ENCODE measurements around the gene ZNF217.
"Not testable (repeated sequence)": the region's sequence is repeated elsewhere in the genome, so short reads cannot be mapped to it uniquely, and the experiment has no call there.

The ZNF217 gene

DNA sequence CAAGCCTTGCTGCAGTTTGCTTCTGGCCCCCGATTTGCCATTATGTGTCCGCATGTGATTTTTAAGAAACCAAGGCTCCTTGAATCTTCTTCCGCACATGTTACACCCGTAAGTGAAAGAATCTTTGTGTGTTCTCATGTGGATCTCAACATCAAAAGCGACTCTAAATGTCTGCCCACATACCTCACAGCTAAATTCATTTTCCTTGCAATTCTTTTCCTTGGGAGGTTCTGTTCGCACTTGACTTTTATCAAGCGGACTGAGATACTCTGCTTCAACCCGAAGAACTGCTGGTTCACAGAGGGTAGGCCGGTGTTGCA lies 11.4 kb downstream of the ZNF217 start:
- DNase-seq = no peak

DNA sequence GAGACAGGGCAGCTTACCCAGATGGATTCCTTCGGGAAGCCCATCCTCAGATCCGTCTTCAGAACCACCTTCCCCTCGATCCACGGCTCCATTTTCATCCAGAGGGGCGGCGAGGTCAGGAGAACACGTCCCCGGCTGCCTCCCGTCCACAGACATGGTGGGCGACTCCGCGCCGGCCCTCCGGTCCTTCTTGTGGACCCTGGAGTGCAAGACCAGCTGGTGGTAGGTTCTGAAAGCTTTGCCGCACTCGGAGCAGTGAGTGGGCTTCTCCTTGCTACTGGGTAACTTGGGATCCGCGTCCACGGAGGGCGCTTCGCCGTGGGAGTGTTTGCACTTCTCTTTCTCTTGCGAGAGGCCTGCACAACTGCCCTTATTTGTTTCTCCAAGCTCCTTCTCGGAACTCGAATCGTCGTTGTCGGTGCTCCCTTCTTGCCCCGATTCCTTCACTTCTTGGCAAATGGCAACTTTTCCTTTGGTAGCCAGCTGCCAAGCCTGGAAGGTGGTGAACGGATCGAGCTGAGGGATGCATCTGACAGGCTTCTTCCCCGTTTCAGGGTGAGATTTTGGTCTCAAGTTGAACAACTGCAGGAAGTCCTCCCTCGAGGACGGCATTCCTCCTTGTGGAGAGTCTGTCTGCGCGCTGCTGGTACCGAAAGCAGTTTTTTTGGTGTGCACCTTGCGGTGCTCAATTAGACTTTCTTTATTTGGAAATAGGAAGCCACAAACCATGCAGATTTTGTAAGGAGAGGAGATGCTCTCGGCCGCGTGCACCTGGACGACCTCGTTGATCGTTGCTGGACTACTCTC lies 12.0 kb downstream of the ZNF217 start:
- no peak for DNase-seq

DNA sequence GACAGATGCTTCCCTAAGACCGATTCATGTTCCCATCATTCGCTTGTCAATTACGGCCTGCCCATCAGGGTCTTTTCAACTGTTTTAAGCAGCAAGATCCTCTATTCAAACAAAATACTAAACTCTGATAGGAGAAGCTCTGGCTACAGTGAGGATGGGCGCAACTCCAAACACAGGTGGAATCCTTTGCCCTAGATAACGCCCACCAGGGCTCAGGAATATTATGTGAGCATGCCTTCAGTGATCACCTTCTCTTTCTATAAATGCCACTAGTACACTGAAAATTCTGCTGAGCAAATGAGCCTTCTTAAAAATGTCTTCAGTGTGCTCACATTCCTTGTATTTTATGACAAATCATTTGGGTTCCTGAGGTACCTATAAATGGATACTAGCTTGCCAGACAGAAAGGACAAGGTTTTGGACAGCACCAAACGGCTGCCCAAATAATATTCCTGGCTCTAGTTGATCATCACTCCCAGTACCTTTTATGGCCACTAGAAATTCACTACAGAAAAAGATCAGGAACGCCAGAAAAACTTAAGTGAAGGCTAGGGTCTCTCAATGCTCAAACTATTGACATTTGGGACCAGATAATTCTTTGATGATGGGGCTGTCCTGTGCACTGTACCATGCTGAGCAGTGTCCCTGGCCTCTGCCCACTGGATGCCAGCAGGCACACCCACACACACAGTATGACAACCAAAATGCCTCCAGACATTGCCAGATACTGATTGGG lies 13.1 kb downstream of the ZNF217 start:
- no peak for DNase-seq

DNA sequence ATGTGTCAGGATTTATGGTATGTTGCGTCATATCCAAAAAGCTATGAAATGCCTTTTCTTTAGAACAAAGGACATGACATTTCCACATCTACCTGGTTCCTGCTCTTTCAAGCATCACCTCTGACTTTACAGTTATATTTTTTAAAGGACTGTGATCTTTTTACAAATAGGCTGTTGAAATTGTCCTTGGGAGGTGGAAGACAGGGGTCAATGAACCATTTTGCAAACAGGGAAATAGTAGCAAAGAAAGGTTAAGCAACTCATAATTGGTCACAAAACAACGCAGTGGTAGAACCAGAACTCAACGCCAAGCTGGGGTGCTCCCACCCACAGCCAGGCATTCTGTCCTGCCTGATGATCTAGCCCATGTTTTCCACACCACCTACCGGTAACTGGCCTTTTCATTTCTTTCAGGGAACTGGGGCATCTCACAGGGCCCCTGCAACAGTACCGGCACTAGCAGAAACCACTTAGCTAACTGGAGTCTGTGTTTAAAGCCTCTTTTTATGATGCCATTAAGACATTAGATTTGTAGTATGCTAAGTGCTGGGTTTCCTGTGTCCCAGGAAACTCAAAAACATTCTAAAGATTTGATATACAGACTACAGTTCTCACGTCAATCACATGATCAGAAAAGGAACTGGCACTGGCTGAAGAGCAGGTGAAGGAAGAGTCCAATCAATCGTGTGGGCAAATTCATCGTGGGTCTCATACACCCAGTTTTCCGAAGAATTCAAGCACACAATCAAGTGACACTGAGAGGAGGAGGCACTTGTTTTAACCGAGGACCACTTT lies 13.9 kb downstream of the ZNF217 start:
- DNase-seq = peak; percentile 71

DNA sequence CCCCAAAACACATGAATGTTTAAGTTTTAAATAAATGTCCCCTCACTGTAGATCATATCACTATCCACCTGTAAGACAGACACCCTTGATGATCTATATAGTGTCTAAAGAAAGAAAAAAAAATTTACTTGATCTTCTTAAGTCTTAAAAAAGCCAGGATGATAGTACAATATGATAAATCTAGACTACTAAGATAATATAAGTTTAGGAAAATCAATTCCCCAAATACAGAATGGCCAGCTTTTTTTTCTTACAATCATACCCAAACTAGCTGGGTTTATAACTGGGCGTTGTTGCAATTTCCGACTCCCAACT lies 14.4 kb downstream of the ZNF217 start:
- no peak for DNase-seq

DNA sequence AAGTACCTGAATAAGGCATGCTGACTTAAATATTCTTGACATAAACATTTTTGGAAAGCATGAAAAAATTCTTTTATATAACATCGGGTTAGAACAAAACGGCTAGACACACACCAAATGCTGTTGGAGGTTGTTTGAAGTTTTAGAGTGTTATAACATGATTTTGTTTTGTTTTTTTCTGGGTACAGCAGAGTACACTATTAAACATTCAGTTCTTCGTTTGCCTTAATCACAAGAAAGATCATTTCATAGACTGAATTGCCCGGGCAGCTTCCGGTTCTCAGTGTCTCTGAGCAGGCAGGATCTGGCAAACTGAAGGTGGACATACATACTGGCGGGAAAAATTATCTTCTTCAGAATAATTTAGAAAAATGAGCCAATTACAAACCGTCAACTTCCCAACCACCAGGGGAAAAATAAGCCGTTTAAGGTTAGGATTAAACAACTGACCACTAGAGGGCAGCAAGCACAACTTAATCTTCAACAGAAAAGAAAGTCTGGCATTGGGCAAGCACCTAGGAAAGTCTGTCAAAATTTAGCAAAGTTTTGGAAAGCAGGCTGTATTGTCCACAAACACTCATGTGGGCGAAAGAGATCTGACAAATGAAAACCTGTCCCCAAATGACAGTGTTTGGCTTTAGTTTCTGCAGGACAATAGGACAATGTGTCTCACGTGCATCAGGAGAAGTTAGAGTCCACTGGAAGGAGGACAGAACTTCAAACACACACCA lies 15.0 kb downstream of the ZNF217 start:
- DNase-seq = no peak

DNA sequence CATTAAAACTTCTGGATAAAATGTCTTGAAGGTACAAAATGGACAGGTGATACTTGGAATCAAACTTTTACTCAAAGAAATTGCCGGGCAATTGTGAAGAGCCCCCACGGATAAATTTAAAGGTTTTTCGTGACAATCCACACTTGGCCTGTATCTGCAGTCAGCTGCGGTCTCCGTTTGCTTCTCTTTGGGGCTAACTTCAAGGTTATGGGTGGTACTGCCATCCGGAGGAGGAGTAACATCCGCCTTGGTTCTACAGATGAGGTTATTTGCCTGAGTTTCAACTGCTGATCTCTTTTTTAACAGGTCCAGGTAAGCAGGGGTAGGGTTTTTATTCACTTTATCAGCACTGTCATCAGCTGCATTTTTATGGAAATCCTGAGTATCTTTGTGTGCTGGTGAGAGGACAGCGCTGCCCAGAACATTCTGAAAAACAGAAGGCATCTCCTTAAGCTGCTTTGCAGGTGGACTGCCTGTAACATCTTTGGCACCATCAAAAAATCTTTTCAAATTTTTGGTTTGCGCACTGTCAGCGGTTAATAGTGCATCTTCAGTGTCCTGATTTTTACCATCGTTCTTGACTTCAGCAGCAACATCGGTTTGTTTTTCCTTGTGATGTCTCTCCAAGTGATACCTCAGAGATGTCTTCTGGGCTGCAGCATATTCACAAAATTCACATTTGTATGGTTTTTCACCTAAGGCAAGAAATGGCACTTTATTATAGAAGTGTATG lies 16.9 kb downstream of the ZNF217 start:
- DNase-seq = no peak

DNA sequence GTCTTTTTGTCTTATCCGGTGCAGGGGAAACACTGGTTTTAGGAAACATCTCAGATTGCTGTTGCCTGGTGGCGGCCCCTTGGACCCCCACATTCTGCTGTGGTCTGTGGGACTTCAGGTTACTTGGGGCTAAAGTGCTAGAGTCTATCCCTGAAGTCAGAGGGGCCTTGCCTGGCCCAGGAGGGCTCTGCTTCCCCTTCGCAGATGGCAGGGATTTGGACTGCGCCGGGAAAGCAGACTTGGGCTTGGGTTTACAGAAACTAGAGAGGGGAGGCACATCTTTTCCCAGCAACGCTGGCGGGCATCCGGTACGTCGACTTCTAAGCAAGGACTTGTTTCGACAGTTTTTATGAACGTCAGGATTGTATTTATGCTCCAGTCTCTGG lies 17.5 kb downstream of the ZNF217 start:
- no peak for DNase-seq

DNA sequence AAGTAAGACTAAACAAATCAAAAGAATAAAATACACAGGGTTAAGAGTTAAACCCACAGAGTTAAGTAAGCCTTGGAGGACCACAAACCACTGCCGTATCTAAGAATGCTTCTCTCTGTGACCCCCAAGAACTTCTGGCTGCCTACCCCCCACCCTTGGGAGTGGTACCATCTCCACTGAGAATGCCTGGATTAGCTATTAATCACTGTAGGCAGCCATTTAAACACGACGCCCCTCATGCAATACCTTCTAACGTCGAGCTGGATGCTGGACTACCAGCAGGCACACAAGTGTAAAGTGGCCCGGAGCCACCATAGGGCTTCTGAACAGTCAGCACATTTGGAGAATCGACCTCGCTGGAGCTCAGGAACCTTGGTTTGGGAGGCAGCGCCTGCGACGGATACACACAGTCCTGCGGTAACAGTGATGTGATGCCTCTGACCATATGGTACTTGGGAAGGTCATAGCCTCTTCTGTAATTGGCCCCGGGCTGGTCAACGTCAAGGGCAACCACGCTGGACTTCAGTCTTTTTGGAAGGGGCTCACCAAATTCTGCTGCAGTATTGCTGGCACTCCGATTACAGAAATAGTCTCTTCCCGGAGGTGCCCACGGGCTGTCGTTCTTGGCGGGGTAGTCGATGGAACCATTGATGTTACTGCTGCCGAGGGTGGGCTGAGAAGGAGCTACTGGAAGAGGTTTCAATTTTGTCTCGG lies 18.0 kb downstream of the ZNF217 start:
- no peak for DNase-seq

DNA sequence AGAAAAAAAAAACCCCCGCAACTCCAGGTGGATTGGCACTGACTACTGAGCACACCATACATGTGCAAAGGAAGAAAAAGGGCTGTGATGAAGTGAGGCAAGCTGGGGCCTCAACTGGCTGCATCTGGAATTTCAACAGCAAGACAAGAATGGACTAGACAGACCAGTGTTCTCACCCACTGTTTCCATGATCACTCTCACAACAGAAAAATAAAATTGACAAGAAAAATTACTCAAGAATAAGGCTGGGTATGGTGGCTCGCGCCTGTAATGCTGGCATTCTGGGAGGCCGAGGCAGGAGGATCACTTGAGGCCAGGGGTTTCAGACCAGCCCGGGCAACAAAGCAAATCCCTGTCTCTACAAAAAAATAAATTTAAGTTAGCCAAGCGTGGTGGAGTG lies 18.8 kb downstream of the ZNF217 start:
- no peak for DNase-seq

DNA sequence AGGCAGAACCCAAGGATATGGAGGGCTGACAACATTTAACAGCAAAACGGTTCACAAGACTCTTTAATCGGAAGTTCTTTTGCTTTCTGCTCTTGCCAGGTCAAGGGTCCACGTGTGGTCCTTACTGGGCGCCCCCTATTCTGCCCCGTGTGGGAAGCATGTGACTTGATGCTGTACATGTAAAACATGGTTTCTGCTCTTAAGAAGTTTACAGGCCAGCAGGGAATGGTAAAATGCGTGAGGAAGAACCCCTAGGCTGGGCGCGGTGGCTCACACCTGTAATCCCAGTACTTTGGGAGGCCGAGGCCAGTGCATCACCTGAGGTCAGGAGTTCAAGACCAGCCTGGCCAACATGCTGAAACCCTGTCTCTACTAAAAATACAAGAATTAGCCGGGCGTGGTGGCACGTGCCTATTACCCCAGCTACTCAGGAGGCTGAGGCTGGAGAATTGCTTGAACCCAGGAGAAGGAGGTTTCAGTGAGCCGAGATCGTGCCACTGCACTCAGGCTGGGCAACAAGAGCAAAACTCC lies 19.3 kb downstream of the ZNF217 start:
- DNase-seq = no peak

DNA sequence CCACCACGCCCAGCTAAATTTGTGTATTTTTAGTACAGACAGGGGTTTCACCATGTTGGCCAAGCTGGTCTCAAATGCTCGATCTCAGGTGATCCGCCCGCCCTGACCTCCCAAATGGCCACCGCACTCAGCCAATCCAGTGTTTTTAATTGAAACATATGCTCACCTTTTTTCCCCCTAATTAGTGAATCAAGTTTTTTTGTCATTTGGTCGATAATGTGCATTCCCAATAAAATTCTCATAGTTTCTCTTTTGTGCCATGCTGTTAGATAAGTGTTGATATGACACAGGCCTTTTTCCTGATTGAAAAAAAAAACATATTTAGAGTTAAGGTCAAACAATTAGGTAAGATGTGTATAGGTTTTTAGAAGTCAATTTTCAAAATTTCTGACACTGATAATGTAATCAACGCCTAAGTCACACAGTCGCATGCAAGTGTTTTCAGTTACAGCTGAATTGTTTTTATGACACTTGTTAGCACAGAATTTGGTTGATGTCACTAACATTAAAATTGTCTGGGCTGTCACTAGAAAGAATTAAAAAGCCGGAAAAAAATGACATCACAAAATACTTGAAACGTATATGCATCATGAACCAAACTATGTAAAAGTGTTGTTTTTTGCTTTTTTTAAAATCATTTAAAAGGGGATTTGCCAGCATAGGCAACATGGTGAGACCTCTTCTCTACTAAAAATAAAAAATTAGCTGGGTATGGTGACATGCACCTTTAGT lies 21.9 kb downstream of the ZNF217 start:
- no peak for DNase-seq

DNA sequence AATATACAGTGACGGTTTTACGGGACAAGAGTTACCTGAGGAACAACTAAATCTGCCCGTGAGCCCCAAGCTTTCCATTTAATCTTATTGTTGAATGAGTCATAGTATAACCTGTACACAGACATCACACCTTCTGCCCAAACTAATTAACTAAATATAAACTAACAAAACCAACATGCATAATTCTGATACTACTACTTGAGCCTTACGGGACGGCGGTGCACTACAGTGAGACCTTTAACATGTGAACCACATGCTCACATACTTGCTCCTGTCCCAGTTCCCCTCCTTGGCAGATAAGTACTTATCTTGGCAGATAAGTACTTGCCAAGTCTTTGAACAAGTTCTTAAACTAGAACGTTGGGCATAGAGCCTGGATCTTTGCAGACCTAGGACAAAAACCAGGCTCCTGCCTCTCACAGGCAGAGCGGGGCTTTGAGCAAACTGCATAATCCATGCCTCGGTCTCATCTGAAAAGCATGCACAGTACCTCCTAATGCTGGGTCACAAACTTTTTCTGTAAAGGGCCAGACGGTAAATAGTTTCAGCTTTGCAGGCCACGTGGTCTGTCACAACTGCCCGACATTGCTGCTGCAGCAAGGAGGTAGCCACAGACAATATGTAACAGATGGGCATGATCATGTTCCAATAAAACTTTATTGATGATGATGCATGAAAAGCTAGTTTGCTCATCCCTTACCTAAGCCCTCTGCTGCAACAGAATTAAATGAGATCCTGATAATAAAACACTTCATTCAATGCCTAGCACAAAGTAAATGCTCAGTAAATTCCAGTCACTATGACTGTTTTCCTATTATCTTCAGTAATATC lies 23.0 kb downstream of the ZNF217 start:
- DNase-seq = no peak

DNA sequence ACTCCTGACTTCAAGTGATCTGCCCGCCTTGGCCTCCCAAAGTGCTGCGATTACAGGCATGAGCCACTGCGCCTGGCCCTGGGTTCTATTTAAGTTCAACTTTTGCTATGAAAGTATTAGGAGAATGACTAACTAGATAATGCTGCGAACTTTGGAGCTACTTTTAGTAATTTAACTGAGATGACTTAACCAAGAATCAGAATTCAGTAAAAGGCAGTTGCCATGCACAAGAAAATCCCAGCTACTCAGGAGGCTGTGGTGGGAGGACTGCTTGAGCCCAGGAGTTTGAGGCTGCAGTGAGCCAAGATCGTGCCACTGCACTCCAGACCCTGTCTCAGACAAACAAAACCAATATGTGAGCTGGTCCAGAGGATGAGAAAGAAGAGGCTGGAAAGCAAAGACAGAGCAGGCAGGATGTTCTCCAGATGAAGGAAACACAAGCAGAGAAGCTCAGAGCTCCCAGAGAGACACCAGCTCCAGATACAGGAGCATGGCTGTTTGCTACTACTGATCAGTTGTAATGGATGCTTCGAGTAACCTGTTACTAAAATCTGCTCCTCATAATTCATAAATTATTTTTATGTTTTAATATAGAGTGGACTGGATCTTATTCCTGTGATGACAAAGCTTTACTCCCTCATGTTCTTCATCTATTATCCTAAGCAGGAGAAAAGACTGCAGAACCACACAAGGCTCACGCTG lies 23.9 kb downstream of the ZNF217 start:
- no peak for DNase-seq

DNA sequence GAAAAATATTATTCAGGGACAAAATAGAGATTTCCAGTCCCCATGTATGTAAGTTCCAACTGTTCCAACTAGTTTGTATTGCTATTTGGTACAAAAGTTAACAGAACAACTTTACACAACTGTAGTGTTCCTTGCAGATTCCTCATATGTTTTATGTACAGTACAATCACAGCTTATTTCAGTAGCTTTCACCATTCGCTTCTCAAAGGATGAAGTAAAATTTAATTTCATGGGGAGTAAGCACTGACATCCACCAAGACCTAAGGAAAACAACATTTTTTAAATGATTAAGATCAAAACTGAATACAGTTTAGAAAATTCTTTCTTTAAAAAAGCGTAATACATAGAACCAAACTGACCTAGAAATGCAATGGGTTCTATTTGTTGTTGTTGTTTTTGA lies 24.6 kb downstream of the ZNF217 start:
- DNase-seq = no peak

DNA sequence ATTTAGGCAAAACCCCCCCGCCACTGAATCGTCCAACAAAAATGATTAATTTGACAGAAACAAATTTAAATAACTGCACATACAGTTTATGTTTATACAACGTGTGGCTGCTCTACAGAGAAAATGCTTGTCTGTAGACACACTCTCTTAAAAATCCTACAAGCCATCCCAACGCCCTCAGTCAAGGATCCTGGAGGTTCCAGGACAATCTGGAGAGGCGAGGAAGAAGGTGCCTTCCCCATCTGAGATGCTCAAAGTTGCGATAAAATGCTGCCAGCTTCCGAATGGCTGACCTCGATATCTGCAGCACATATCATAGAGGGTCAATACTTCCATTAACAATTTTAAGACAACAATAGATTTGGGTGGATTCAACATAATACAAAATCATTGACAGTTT lies 25.3 kb downstream of the ZNF217 start:
- no peak for DNase-seq

DNA sequence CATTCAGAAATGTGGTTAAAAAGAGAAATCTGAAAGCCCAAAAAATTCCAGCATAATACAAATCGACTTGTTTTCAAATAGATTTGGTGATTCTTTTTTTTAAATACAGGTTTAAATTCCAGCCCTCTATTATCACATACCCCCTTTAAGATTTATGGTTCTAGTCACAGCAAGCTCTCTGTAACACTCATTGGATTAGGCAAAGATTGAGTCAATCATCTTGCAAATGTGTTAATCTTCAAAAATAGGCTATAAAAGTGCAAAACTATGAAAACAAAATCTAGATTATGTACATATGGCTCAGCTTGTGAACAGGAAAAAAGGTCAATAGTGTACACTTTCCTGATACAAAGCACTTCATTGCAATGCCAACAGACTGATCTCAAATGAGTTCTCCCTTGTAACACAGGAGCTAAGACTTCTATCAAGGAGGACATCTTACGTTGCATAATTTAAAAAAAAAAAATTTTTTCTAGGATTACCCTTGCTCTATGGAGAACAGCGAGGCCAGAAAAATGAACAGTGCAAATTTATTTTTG lies 26.2 kb downstream of the ZNF217 start:
- no peak for DNase-seq

DNA sequence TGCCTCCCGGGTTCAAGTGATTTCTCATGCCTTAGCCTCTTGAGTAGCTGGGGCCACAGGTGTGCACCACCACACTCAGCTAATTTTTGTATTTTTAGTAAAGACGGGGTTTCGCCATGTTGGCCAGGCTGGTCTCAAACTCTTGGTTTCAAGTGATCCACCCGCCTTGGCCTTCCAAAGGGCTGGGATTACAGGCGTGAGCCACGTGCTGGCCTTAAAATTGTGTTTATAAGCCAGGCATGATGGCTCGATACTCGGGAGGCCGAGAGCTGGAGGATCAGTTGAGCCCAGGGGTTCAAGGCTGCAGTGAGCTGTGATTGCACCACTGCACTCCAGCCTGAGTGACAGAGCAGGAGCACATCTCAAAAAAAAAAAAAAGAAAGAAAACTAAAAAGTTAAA lies 27.0 kb downstream of the ZNF217 start:
- DNase-seq = not testable (repeated sequence)

DNA sequence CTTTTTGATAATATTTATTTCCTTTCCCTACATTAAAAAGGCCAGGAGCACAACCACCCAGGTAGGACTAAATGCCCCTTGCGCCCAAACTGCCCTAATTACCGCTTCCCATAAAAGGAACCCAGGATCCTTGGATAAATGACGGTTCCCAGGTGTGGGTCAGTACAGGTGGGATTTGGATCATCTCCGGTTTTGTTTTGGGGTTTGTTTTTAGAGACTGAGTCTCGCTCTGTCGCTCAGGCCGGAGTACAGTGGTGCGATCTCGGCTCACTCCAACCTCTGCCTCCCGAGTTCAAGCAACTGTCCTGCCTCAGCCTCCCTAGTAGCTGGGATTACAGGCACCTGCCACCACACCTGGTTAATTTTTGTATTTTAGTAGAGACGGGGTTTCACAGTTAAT lies 28.4 kb downstream of the ZNF217 start:
- no peak for DNase-seq

Data from islet precursor cell (in vitro differentiated cells).